C4-2B (cell line): Measurements from ENCODE around the gene CIBAR2.

Source experiments
- CTCF ChIP-seq: fragments of 450-650 bp; conservative IDR thresholded peaks from 2 replicates; pipeline ENCODE4 v1.5.1; 2017; ENCODE audit warnings: mild to moderate bottlenecking
- ZFX ChIP-seq: fragments of 450-650 bp; IDR thresholded peaks from 2 replicates; pipeline ENCODE4 v1.6.1; 2017

- no peak for TF ChIP-seq CTCF
- no peak for TF ChIP-seq ZFX
Measured at GRCh38 chr16:85133290-85133599, 21.0 kb upstream of the CIBAR2 start.
